K562 (cell line): ENCODE data around the gene TIMM17B. TPM values are rescaled to one million over a fixed set of nuclear protein-coding genes. Genes with fewer than 3 reads are reported as not detected.

ENCODE experiments used
- ATAC-seq: fragments of 200-7000 bp; cut with Tn5 transposase; 3 replicates; pipeline ENCODE4 v1.9.1; 2020; ENCODE audit warnings: moderate library complexity
- BruUV-seq: library from RNA; stranded (reverse); fragments of 400-500 nt; replicated peaks from 2 replicates; lab custom pipeline; 2021; lab: Mats Ljungman, UMichigan
- CTCF ChIA-PET: fragments of 300-600 bp; formaldehyde crosslinking; extraction: SDS; loops from one replicate; lab custom pipeline; 2021; ENCODE audit warnings: low intra/inter-chr PET ratio; lab: Yijun Ruan, JAX
- POLR2A ChIA-PET: fragments of 300-600, 350-650 bp; sonication (Branson Sonifier 250); formaldehyde crosslinking; extraction: SDS; loops from one replicate; lab custom pipeline; 2021; ENCODE audit warnings: antibody characterized with exemption, inconsistent platforms; lab: Yijun Ruan, JAX
- DNase-seq, 4 experiments: peaks; one replicate each; pipeline versions ENCODE4 v3.0.0 to v3.0.0-alpha.2; 2011 to 2018; ENCODE audit warnings: low spot score in 3 of 4, mixed read lengths in 3 of 4; ENCODE audit errors: extremely low read depth in 1 of 4
- FAIRE-seq: peaks from 2 replicates; lab custom pipeline; 2011; peaks lifted over from hg19 to GRCh38; lab: Jason Lieb, UNC
- H2AFZ ChIP-seq: 2 replicates; pipeline ENCODE4 v1.6.0; 2011; ENCODE audit warnings: low read depth, low read length, control low read depth, inconsistent platforms
- H3K27ac ChIP-seq: fragments of 200-600 bp; 3 replicates; pipeline ENCODE4 v1.8.0; 2011; ENCODE audit warnings: low read depth, mild to moderate bottlenecking, control low read depth, inconsistent platforms, low read length, moderate library complexity, mixed read lengths; ENCODE audit errors: extremely low read depth
- H3K27me3 ChIP-seq, 2 experiments: fragments of 300-600 bp in 1 of 2; 2 replicates in 1 of 2; 3 replicates in 1 of 2; pipeline versions ENCODE4 v1.6.0 to v1.8.0; 2011; ENCODE audit warnings: inconsistent platforms in 2 of 2, low read length in 2 of 2, mild to moderate bottlenecking in 1 of 2, mixed read lengths in 1 of 2, moderate library complexity in 1 of 2; ENCODE audit not compliant: control insufficient read depth in 2 of 2, insufficient read depth in 2 of 2
- H3K36me3 ChIP-seq: fragments of 300-600 bp; 3 replicates; pipeline ENCODE4 v1.8.0; 2011; ENCODE audit warnings: mild to moderate bottlenecking, low read length, inconsistent platforms; ENCODE audit not compliant: control insufficient read depth, insufficient read depth
- H3K4me1 ChIP-seq, 2 experiments: fragments of 200-600 bp in 1 of 2; replicated peaks in 1 of 2; 2 replicates in 1 of 2; 3 replicates in 1 of 2; pipeline versions ENCODE4 v1.5.1 to v1.8.0; 2011; ENCODE audit warnings: inconsistent platforms in 2 of 2, low read length in 2 of 2, mild to moderate bottlenecking in 1 of 2, mixed read lengths in 1 of 2, moderate library complexity in 1 of 2; ENCODE audit not compliant: control insufficient read depth in 2 of 2, insufficient read depth in 2 of 2
- H3K4me2 ChIP-seq: 2 replicates; pipeline ENCODE4 v1.6.1; 2011; ENCODE audit warnings: low read length, control low read depth, inconsistent platforms, mixed read lengths; ENCODE audit not compliant: insufficient read depth
- H3K4me3 ChIP-seq: fragments of 200-600 bp; sonication (generic), shearing (Covaris generic); 2 replicates; pipeline ENCODE4 v1.5.1; 2016; ENCODE audit warnings: control low read depth, inconsistent platforms
- H3K79me2 ChIP-seq: fragments of 200-600 bp; 3 replicates; pipeline ENCODE4 v1.8.0; 2011; ENCODE audit warnings: low read length, inconsistent platforms; ENCODE audit not compliant: control insufficient read depth, insufficient read depth
- H3K9ac ChIP-seq, 2 experiments: 2 replicates each; pipeline versions ENCODE4 v1.6.0 to v1.6.1; 2011; ENCODE audit warnings: low read depth in 2 of 2, low read length in 2 of 2, control low read depth in 1 of 2, inconsistent platforms in 1 of 2, mild to moderate bottlenecking in 1 of 2, mixed read lengths in 1 of 2; ENCODE audit not compliant: insufficient read depth in 1 of 2
- H3K9me1 ChIP-seq: one replicate; pipeline ENCODE4 v1.6.0; 2011; ENCODE audit warnings: inconsistent platforms, mild to moderate bottlenecking, low read length, moderate library complexity; ENCODE audit not compliant: control insufficient read depth, insufficient read depth
- H3K9me3 ChIP-seq: replicated peaks from 2 replicates; pipeline ENCODE4 v1.5.1; 2011; ENCODE audit warnings: low read depth, low read length, inconsistent platforms; ENCODE audit not compliant: control insufficient read depth, insufficient read depth
- H4K20me1 ChIP-seq: replicated peaks from 2 replicates; pipeline ENCODE4 v1.6.1; 2011; ENCODE audit warnings: low read length, inconsistent platforms, mixed read lengths; ENCODE audit not compliant: control insufficient read depth, insufficient read depth
- JUN ChIP-seq, 2 experiments: sonication (generic) in 1 of 2; formaldehyde crosslinking in 1 of 2; IDR thresholded peaks; 2 replicates each; pipeline versions ENCODE4 v1.6.1 to v1.8.0; 2012 to 2022; ENCODE audit warnings: borderline replicate concordance in 2 of 2, mild to moderate bottlenecking in 2 of 2, improper control_type of control experiment in 1 of 2, low read depth in 1 of 2, low read length in 1 of 2, missing genetic modification reagents in 1 of 2
- MBD2 ChIP-seq: sonication (generic); IDR thresholded peaks from 2 replicates; pipeline ENCODE4 v1.6.1; 2016; ENCODE audit warnings: low read depth, borderline replicate concordance
- MEF2D ChIP-seq: conservative IDR thresholded peaks from 2 replicates; pipeline ENCODE4 v1.6.1; 2016; ENCODE audit warnings: low read depth, missing genetic modification characterization, missing compliant biosample characterization
- ZNF41 ChIP-seq: fragments of 250-450 bp; sonication (Bioruptor Pico); conservative IDR thresholded peaks from 2 replicates; pipeline ENCODE4 v1.4.0; 2020; ENCODE audit warnings: mild to moderate bottlenecking
- WGBS: fragments of 100-300 bp; shearing (Covaris generic); methylation state at CpG from one replicate; pipeline ENCODE4 v1.1.6; 2016; ENCODE audit warnings: low coverage, mixed read lengths; ENCODE audit not compliant: insufficient coverage; ENCODE audit errors: missing lambda C conversion rate; 5-methylcytosine and 5-hydroxymethylcytosine counted together
- in situ Hi-C: fragments of 300-500 bp; cut with MboI; formaldehyde crosslinking; loops from 4 replicates; pipeline ENCODE4 v1.15.0; 2018; ENCODE audit warnings: inconsistent platforms, mixed read lengths
- intact Hi-C: fragments of 100-400 bp; cut with micrococcal nuclease; formaldehyde crosslinking; loops from 2 replicates; pipeline ENCODE4 v1.14.2; 2022
- polyA plus RNA-seq, 8 experiments: library from polyadenylated mRNA; depleted of rRNA in 4 of 8; stranded (reverse) in 5 of 8; unstranded in 3 of 8; fragments of >200 nt; fragmentation: Nextera tagmentation in 2 of 8; fragmentation: Illumina TruSeq in 1 of 8; extraction: Ambion mirVana in 2 of 8; extraction: Trizol in 1 of 8; gene quantifications; 2 replicates each; pipeline versions ENCODE4 v1.2.1 to v1.2.3, GENCODE V29; 2011 to 2014; ENCODE audit warnings: inconsistent platforms in 1 of 8, missing spikeins in 1 of 8
- total RNA-seq, 7 experiments: library from RNA; depleted of rRNA in 6 of 7; stranded (reverse); fragments of >200 nt in 6 of 7; fragmentation: Illumina TruSeq in 2 of 7; extraction: Trizol in 2 of 7; gene quantifications; 2 replicates each; pipeline versions ENCODE4 v1.2.1 to v1.2.3, GENCODE V29; 2011 to 2021; ENCODE audit warnings: low replicate concordance in 1 of 7
- TF ChIP-seq, protein P1 (sequence below): fragments of 250-450 bp; sonication (Bioruptor Pico); IDR thresholded peaks from 2 replicates; pipeline ENCODE4 v1.4.0; 2020

The TIMM17B gene
- total and polyA plus RNA-seq, 9 of the 15 experiments (the other 6 are each of a cell fraction or from before 2014, with no cell fraction given): 9.9 to 184 (median 115) TPM

DNA sequence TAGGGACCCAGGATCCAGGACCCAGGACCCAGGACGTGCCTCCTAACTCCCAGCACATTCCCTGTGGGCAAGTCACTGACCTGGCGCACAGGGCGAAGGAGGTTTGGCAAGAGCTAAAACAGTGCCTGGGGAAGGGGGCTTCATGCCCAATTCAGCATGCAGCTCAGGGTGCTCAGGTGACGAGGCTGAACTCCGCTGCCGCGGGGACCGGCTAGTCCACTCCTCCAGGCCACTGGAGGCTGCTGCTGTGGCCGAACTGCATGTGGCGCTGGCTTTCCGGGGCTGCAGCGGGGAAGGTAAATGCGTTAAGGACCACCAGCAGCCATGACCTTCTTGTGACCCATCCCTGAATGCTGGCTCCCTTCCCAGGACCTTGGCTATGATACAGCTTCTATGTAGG, 26.2 kb upstream of the TIMM17B start (continued):
- TF ChIP-seq MEF2D (tag) (no peak), ZNF41 (CRISPR knock-in tag) (no peak)
- TF ChIP-seq, protein P1, sequence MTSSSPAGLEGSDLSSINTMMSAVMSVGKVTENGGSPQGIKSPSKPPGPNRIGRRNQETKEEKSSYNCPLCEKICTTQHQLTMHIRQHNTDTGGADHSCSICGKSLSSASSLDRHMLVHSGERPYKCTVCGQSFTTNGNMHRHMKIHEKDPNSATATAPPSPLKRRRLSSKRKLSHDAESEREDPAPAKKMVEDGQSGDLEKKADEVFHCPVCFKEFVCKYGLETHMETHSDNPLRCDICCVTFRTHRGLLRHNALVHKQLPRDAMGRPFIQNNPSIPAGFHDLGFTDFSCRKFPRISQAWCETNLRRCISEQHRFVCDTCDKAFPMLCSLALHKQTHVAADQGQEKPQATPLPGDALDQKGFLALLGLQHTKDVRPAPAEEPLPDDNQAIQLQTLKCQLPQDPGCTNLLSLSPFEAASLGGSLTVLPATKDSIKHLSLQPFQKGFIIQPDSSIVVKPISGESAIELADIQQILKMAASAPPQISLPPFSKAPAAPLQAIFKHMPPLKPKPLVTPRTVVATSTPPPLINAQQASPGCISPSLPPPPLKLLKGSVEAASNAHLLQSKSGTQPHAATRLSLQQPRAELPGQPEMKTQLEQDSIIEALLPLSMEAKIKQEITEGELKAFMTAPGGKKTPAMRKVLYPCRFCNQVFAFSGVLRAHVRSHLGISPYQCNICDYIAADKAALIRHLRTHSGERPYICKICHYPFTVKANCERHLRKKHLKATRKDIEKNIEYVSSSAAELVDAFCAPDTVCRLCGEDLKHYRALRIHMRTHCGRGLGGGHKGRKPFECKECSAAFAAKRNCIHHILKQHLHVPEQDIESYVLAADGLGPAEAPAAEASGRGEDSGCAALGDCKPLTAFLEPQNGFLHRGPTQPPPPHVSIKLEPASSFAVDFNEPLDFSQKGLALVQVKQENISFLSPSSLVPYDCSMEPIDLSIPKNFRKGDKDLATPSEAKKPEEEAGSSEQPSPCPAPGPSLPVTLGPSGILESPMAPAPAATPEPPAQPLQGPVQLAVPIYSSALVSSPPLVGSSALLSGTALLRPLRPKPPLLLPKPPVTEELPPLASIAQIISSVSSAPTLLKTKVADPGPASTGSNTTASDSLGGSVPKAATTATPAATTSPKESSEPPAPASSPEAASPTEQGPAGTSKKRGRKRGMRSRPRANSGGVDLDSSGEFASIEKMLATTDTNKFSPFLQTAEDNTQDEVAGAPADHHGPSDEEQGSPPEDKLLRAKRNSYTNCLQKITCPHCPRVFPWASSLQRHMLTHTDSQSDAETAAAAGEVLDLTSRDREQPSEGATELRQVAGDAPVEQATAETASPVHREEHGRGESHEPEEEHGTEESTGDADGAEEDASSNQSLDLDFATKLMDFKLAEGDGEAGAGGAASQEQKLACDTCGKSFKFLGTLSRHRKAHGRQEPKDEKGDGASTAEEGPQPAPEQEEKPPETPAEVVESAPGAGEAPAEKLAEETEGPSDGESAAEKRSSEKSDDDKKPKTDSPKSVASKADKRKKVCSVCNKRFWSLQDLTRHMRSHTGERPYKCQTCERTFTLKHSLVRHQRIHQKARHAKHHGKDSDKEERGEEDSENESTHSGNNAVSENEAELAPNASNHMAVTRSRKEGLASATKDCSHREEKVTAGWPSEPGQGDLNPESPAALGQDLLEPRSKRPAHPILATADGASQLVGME (CRISPR knock-in tag): no peak

DNA sequence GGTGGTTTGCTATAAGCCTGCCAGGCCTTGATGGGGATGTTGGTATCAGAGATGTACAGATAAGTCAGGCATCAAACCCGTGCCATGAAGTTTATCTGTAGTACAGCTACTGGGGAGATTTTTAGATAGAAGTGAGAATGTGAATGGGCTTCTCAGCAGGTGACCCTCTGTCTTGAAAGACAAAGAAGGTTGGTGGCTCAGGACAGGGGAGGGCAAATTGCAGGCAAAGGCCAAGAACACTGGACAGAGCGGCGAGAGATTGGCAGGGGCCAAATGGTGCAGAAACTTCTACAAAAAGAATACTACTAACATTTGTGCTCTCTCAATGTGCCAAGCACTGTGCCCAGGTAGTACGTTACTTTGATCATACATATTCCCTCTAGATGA, 23.1 kb upstream of the TIMM17B start:
- no peak for FAIRE-seq
- H3K36me3 ChIP-seq: peaks cover 55% of the 10 kb centered on the region
- peaks cover 21 to 28% of the 10 kb centered on the region in 2 experiments; a peak in 4 of 5 replicates for H3K4me1 ChIP-seq
- H3K27me3 ChIP-seq: no peaks in the 10 kb centered on the region; a peak in 1 of 5 replicates
- peaks cover 48% of the 10 kb centered on the region for H3K79me2 ChIP-seq
- intact Hi-C loops: loop anchor here (1.0 kb wide), 1 partner anchor 123 kb away; the partner anchor contains the start of gene TFE3
- H3K9me1 ChIP-seq: no peaks in the 10 kb centered on the region
- ChIA-PET POLR2A (no interaction called here), CTCF (no interaction called here)
- H3K9ac ChIP-seq: no peak overlapping the region
- H3K27ac ChIP-seq: peak overlapping the region; percentile 77; the same call in 2 of the 3 replicates
- no TSS peak for BruUV-seq
- H2AFZ ChIP-seq: no peak overlapping the region
- WGBS: 71% methylated on average over 4 of the region's 4 CpGs
- TF ChIP-seq MBD2 (no peak), JUN (IDR thresholded peaks at IDR 0.05; ENCODE audit: borderline replicate concordance, low read depth, low read length) (no peak), JUN (CRISPR knock-in tag; IDR thresholded peaks at IDR 0.05; ENCODE audit: borderline replicate concordance) (0 out of 2 replicates have a peak, but pooled peaks have one; percentile 5)
- peaks cover 15% of the 10 kb centered on the region for H4K20me1 ChIP-seq
- in situ Hi-C loops: no loop called here
- no peak for ATAC-seq
- no peaks in the 10 kb centered on the region for H3K9me3 ChIP-seq
- peak overlapping the region; percentile 97 for H3K4me2 ChIP-seq
- H3K4me3 ChIP-seq: no peak overlapping the region
- no peak for DNase-seq
